Measurements from ENCODE around the gene OOSP1.
A peak's percentile ranks its signal among the peaks of the same experiment; 100 is the strongest.
"Not testable (repeated sequence)": the region's sequence is repeated elsewhere in the genome, so short reads cannot be mapped to it uniquely, and the experiment has no call there.

The OOSP1 gene, protein sequence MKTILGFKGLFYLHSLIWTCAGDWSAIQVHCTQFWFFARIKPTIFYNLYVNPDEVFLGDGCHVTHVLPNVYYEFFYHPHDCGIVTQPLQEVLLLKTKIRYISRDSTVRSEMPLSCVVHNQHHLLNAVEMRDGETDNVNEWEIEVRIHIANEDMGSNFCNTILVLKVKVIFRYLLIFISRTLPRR

DNA sequence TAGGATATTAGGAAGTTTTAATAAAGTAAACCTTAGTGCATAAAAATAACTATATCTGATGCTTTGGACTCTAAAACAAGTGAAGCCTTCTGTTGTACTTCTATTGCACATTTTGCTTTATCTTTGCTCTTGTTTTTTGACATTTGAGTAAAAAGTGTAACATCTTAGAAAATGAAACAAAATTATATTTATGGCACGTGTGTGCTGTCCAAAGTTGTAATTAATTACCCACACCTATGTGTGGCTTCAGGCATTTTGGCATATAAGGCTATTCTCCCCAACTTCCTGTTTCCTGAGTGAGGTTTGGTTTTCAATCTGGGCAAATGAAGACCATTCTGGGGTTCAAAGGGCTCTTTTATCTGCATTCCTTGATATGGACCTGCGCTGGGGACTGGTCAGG is at the start of gene OOSP1:
TSS of gene OOSP1 (plus strand) at position 301 of the 400 bp plus-strand sequence. CDS start at position 324, 23 bp downstream.
- no peak for DNase-seq

DNA sequence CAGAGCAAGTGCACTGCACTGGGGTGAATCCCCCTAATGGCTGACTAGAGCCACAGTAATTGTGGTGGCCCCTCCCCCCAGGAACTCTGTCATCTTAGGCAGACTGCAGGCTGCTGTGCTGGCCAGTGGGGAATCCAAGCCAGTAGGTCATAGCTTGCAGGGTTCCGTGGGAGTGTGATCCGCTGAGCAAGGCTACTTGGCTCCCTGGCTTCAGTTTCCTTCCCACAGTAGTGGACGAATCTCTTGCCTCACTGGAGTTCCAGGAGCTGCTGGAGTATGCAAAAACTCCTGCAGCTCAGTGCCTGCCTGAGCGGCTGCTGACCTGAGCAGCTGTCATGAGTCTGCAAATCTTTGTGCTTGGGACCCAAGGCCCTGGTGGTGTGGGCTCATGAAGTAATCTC is 46.5 kb upstream of the OOSP1 start:
- DNase-seq = no peak

- DNase-seq = no peak
These were observed 43.6 kb upstream of the OOSP1 start for GRCh38 chr11:59894616-59895015.

- DNase-seq = no peak
These were observed 40.2 kb upstream of the OOSP1 start for GRCh38 chr11:59898046-59898445.

GRCh38 chr11:59898650-59899049 is 39.6 kb upstream of the OOSP1 start:
- DNase-seq = no peak

DNA sequence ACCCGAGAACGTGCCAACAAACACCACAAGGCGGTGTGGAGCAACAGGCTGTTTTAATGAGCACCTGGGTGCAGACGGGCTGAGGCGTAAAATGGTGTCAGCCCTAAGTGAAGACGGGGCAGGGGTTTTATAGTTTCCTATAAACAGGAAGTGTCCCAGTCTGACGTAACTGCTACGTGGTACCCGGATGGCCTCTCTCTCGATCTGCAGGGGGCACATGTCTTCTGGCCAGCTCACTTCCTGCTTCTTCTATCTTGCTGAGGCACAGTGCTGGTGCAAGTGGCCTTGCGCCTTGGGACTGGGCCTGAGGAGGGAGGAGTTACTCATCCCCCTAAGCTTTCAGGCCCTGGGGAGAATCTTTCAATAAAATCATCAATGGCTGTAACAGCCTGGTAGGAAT is 38.7 kb upstream of the OOSP1 start:
- no peak for DNase-seq

DNA sequence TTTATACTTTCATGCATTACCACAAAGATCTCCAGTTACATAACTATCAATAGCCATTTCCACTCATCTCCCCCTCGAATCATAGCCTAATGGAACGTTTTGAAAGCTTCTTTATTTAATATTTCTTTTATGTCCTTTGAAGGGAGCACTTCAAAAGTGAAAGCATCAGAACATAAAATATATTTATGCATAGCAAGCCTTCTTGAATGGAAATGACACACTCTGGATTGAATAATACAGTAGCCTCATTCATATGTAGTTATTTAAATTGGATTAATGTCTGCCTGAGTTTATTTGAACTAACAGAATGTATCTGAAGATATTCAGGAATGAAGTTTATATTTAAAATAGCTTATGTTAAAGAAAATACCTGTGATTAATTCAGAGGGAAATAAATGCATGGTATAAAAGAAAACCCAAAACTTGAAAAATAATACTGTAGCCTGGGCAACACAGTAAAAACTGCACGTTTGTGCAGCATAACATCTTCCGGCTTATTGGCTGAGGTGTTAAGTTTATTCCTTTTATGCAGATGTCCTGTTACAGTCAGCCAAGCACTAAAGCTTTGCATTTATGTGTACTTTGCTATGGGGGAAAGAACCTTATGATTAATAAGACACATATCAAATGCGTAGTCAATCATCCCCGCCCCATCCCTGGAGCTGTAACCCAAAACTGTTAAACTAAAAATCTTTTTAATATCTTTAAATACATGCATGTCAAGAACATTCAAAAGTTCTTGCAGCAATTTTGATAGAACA is 37.7 kb upstream of the OOSP1 start:
- DNase-seq = no peak

GRCh38 chr11:59901306-59901705 is 36.9 kb upstream of the OOSP1 start:
- no peak for DNase-seq

GRCh38 chr11:59903569-59903968 is 34.7 kb upstream of the OOSP1 start:
- not testable (repeated sequence) for DNase-seq

DNA sequence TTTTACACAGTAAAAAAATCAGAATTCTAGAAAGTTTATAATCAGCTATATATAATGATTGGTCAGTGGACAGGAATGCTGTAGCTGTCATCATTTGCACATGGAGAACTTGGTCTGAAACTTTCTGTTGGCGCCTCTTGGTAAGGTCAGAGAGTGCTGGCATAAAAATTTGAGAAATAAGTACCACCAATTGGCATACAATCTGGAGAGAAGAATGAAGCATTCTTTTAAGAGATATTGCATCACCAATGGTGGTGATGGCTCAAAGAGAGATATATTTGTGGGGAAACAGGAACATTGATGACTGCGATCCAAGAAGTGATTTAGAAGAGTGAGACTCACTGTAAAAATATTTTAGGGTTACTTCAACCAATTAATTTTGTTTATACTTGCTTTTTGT is 19.8 kb upstream of the OOSP1 start:
- DNase-seq = no peak

DNA sequence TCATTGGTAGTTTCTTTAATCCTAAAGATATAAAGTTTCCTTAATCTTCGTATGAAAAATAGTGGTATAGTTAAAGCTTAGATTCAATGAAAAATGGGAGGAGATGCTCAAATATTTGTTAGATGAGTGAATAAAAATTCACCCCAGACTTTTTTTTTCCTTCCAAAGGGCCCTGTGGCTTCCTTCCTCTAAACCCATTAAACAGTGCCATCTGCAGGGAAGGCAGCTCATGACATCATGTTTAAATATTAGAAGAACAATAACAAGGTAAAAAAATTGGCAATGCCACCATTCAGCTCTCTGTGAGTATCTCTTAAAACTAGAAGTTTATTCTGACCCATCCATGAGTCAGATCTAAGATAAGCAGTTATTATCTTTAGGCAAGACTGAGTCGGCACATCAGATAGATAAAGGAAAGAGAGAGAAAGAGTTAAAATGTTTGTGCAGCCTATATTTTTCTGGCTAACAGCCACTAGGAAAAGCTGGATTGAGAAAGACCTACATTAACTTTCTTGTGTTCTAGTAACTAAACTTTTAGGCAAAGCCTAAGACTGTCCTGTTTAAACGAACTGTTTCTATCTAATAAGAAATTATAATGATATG is 19.1 kb upstream of the OOSP1 start:
- DNase-seq = peak; percentile 5

- DNase-seq = no peak
These were observed 14.4 kb upstream of the OOSP1 start for GRCh38 chr11:59923813-59924212.

DNA sequence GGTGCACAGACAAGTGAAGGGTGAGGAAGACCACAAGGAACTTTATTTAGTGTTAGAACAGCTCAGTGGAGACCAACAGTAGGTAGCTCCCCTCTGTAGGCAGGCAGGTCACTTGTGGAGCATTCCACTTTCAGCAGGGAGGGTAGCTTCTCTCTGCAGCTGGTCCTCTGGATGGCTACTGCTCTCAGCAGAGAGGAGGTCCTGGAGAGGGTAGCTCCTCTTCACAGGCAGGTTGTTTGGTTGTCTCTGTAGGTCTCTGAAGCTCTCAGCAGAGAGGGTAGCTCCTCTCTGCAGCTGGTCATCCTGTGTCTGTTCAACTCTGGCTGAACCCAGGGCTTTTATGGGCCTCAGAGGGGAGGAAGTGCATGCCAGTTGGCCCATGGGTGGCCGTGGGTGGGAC is 6.5 kb upstream of the OOSP1 start:
- no peak for DNase-seq

- no peak for DNase-seq
These were observed 486 bp downstream of the OOSP1 start for GRCh38 chr11:59938718-59939117.

DNA sequence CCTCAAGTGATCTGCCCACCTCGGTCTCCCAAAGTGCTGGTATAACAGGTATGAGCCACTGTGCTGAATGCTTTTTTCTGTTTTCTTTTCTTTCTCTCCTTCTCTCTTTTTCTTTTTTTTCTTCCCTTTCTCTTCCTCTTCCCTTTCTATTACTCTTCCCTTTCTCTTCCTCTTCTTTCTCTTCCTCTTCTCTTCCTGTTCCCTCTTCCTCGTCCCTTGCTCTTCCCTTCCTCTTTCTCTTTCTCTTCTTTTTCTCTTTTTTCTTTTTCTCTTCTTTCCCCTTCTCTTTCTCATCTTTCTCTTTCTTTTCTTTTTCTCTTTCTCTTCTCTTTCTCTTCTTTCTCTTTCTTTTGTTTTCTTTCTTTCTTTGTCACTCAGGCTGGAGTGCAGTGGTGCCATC is 1.2 kb downstream of the OOSP1 start:
- no peak for DNase-seq

DNA sequence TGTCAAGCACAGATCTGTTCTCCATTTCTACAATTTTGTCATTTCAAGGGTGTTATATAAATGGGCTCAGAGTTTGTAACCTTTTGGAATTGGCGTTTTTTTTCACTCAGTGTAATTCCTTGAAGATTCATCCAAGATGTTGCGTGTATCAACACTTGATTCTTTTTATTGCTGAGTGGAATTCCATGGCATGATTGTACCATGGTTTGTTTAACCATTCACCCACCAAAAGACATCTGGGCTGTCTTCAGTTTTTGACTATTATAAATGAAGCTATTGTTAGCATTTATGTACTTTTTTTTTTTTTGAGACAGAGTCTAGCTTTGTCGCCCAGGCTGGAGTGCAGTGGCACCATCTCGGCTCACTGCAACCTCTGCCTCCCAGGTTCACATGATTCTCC is 2.9 kb downstream of the OOSP1 start:
- DNase-seq = no peak

GRCh38 chr11:59943997-59944714 is 5.9 kb downstream of the OOSP1 start:
- no peak for DNase-seq

- DNase-seq = peak; percentile 2
These were observed 6.5 kb downstream of the OOSP1 start for GRCh38 chr11:59944720-59945119.

GRCh38 chr11:59953463-59954218 is 15.4 kb downstream of the OOSP1 start:
- DNase-seq = no peak

GRCh38 chr11:59954219-59954847 is 16.1 kb downstream of the OOSP1 start:
- no peak for DNase-seq

GRCh38 chr11:59957094-59957493 is 18.9 kb downstream of the OOSP1 start:
- DNase-seq = no peak
